OCI-LY1 (cell line): ENCODE data around the gene CDKAL1.

Experiments used
- H2AFZ ChIP-seq: fragments of 200-600 bp; sonication (generic), shearing (Covaris generic); 2 replicates; pipeline ENCODE4 v1.6.0; 2014; ENCODE audit warnings: antibody characterized with exemption, mild to moderate bottlenecking, low read length
- H3F3A ChIP-seq: fragments of 200-600 bp; sonication (generic), shearing (Covaris generic); 2 replicates; pipeline ENCODE4 v1.6.0; 2014; ENCODE audit warnings: mild to moderate bottlenecking, antibody characterized with exemption, low read length, moderate library complexity; ENCODE audit not compliant: insufficient read depth
- H3K27ac ChIP-seq: fragments of 200-600 bp; sonication (generic); 2 replicates; pipeline ENCODE4 v1.5.1; 2014; ENCODE audit warnings: low read length, mixed run types, mild to moderate bottlenecking, low read depth; ENCODE audit not compliant: poor library complexity, severe bottlenecking
- H3K27me3 ChIP-seq: fragments of 200-600 bp; sonication (generic); 2 replicates; pipeline ENCODE4 v1.6.0; 2014; ENCODE audit warnings: antibody characterized with exemption, mild to moderate bottlenecking, low read length, moderate library complexity; ENCODE audit not compliant: insufficient read depth
- H3K36me3 ChIP-seq: fragments of 200-600 bp; sonication (generic); 2 replicates; pipeline ENCODE4 v1.6.1; 2014; ENCODE audit warnings: mild to moderate bottlenecking, antibody characterized with exemption, low read length, moderate library complexity, mixed read lengths; ENCODE audit not compliant: insufficient read depth
- H3K4me1 ChIP-seq: fragments of 200-600 bp; sonication (generic); 2 replicates; pipeline ENCODE4 v1.5.1; 2014; ENCODE audit warnings: mild to moderate bottlenecking, low read length, moderate library complexity; ENCODE audit not compliant: insufficient read depth, severe bottlenecking
- H3K4me2 ChIP-seq: fragments of 200-600 bp; sonication (generic), shearing (Covaris generic); 2 replicates; pipeline ENCODE4 v1.6.1; 2014; ENCODE audit warnings: low read length
- H3K4me3 ChIP-seq: fragments of 200-600 bp; sonication (generic); 2 replicates; pipeline ENCODE4 v1.5.1; 2014; ENCODE audit warnings: low read length, low read depth, mild to moderate bottlenecking, mixed read lengths; ENCODE audit not compliant: poor library complexity, severe bottlenecking
- H3K79me2 ChIP-seq: fragments of 200-600 bp; shearing (Covaris generic); 2 replicates; pipeline ENCODE4 v1.6.1; 2016; ENCODE audit warnings: mixed run types, low read length, mixed read lengths; ENCODE audit not compliant: insufficient read depth
- H3K9ac ChIP-seq: fragments of 200-600 bp; sonication (generic), shearing (Covaris generic); 2 replicates; pipeline ENCODE4 v1.6.1; 2014; ENCODE audit warnings: mild to moderate bottlenecking, low read length, mixed read lengths
- H3K9me2 ChIP-seq: fragments of 200-600 bp; sonication (generic), shearing (Covaris generic); 2 replicates; pipeline ENCODE4 v1.6.1; 2014; ENCODE audit warnings: low read depth, mild to moderate bottlenecking, low read length, mixed read lengths
- H3K9me3 ChIP-seq: fragments of 200-600 bp; shearing (Covaris generic); 2 replicates; pipeline ENCODE4 v1.6.1; 2014; ENCODE audit warnings: low read length, mixed read lengths
- H4K20me1 ChIP-seq: fragments of 200-600 bp; sonication (generic), shearing (Covaris generic); 2 replicates; pipeline ENCODE4 v1.6.0; 2016; ENCODE audit warnings: mild to moderate bottlenecking, low read length; ENCODE audit not compliant: insufficient read depth
- EZH2 ChIP-seq: fragments of 200-600 bp; sonication (generic), shearing (Covaris generic); IDR thresholded peaks from 2 replicates; pipeline ENCODE4 v1.8.0; 2017; ENCODE audit warnings: borderline replicate concordance, mixed run types, mild to moderate bottlenecking, antibody characterized with exemption, low read length, moderate library complexity, mixed read lengths
- TF ChIP-seq, protein P1 (sequence below): fragments of 200-600 bp; sonication (generic), shearing (Covaris generic); IDR thresholded peaks from 2 replicates; pipeline ENCODE4 v1.5.1; 2017; ENCODE audit warnings: mild to moderate bottlenecking, antibody characterized with exemption, low read length, moderate library complexity, mixed read lengths

CDKAL1 gene

DNA sequence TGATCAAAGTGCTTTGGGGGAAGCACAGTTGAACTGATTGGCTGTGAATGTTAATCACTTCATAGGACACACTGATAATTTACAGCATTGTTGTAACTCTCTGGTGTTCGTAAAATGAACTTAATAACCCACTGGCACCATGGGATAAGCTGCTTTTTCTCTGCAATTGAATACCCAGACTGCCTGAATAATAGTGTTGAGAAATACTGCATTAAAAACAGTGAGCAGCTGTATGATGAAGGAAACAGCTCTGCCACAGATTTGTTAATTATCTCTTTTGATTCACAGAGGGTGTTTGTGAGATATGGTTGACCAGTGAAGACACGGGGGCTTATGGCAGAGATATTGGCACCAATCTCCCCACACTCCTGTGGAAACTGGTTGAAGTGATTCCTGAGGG is 420.9 kb downstream of the CDKAL1 start:
- Histone ChIP-seq H3K9me3 (no peaks in the 10 kb centered on the region), H3K4me2 (no peak overlapping the region), H3K27me3 (no peaks in the 10 kb centered on the region), H3K4me1 (no peaks in the 10 kb centered on the region), H3F3A (no peaks in the 10 kb centered on the region), H3K9me2 (no peaks in the 10 kb centered on the region), H4K20me1 (no peaks in the 10 kb centered on the region), H3K36me3 (no peaks in the 10 kb centered on the region; the same call in 1 of the 2 replicates), H3K27ac (no peak overlapping the region), H3K4me3 (no peak overlapping the region), H3K9ac (no peak overlapping the region), H2AFZ (no peak overlapping the region), H3K79me2 (no peaks in the 10 kb centered on the region)
- TF ChIP-seq EZH2 = no peak
- TF ChIP-seq, protein P1, sequence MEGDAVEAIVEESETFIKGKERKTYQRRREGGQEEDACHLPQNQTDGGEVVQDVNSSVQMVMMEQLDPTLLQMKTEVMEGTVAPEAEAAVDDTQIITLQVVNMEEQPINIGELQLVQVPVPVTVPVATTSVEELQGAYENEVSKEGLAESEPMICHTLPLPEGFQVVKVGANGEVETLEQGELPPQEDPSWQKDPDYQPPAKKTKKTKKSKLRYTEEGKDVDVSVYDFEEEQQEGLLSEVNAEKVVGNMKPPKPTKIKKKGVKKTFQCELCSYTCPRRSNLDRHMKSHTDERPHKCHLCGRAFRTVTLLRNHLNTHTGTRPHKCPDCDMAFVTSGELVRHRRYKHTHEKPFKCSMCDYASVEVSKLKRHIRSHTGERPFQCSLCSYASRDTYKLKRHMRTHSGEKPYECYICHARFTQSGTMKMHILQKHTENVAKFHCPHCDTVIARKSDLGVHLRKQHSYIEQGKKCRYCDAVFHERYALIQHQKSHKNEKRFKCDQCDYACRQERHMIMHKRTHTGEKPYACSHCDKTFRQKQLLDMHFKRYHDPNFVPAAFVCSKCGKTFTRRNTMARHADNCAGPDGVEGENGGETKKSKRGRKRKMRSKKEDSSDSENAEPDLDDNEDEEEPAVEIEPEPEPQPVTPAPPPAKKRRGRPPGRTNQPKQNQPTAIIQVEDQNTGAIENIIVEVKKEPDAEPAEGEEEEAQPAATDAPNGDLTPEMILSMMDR = no peak

DNA sequence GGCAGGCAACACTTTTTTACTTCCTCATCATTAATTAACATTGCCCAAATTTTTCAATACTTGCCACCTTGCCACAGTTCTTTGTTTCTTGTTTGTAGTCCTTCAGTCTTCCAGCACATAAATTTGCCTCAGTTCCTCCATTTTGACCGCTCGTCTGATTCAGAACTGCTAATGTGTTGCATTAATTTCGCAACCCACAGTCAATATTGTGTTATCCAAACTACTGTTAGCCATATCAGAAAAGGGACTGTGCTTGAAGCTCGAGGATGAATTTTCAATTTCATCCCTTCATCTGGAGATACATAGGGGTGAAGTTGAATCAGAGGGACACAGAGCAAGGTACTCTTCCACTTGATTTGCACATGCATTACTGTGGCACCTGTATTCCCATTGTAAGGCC is 421.5 kb downstream of the CDKAL1 start:
- no peaks in the 10 kb centered on the region for H3K27me3 ChIP-seq
- H3K4me2 ChIP-seq = no peak overlapping the region
- H3K27ac ChIP-seq = no peak overlapping the region
- no peak overlapping the region for H3K9ac ChIP-seq
- no peak for TF ChIP-seq EZH2
- TF ChIP-seq, protein P1 = no peak
- H2AFZ ChIP-seq = no peak overlapping the region
- H3K36me3 ChIP-seq = no peaks in the 10 kb centered on the region; the same call in 1 of the 2 replicates
- H3K4me1 ChIP-seq = no peaks in the 10 kb centered on the region
- H3K9me3 ChIP-seq = no peaks in the 10 kb centered on the region
- H4K20me1 ChIP-seq = no peaks in the 10 kb centered on the region
- no peak overlapping the region for H3K4me3 ChIP-seq
- H3K9me2 ChIP-seq = no peaks in the 10 kb centered on the region
- no peaks in the 10 kb centered on the region for H3F3A ChIP-seq
- H3K79me2 ChIP-seq = no peaks in the 10 kb centered on the region

DNA sequence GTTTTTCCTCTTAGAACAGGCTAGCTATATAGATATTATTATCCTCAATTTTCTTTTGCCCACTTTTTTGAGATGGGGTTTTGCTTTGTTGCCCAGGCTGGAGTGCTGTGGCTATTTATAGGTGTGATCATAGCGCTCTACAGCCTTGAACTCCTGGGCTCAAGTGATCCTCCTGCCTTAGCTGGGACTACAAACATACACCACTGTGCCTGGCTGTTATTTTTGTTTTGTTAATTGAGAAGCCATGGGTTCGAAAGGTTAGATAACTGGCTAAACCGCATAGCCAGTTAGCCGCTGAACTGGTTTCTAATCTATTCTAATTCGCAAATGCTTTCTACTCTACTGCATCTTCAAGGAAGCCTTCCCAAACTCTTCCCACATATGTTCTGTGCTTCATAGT is 425.8 kb downstream of the CDKAL1 start:
- Histone ChIP-seq H3K27me3 (no peaks in the 10 kb centered on the region), H3F3A (no peaks in the 10 kb centered on the region), H4K20me1 (no peaks in the 10 kb centered on the region), H3K9ac (no peak overlapping the region), H3K79me2 (no peaks in the 10 kb centered on the region), H3K4me1 (no peaks in the 10 kb centered on the region), H3K36me3 (no peaks in the 10 kb centered on the region; the same call in 1 of the 2 replicates), H2AFZ (no peak overlapping the region), H3K9me2 (no peaks in the 10 kb centered on the region), H3K4me2 (no peak overlapping the region), H3K4me3 (no peak overlapping the region), H3K9me3 (no peaks in the 10 kb centered on the region), H3K27ac (no peak overlapping the region)
- TF ChIP-seq EZH2 = no peak

DNA sequence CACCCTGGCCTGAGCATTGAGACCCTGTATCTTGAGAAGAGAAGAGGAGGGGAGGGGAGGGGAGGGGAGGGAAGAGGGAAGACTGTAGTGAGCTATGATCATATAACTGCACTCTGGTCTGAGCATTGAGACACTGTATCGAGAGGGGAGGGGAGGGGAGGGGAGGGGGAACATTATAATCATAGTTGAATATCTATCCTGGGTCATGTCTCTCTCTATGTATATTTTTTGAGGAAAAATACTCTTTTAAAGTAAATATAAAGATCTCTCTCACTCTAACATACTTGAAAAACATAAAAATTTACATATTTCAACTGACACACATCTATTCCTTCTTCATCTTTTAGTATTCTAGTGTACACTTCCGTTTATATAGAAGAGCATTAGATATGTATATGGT is 431.0 kb downstream of the CDKAL1 start:
- no peak for TF ChIP-seq EZH2
- TF ChIP-seq, protein P1 = no peak
- no peak overlapping the region for H3K9ac ChIP-seq
- H3F3A ChIP-seq = no peaks in the 10 kb centered on the region
- no peaks in the 10 kb centered on the region for H4K20me1 ChIP-seq
- H3K27me3 ChIP-seq = no peaks in the 10 kb centered on the region
- no peak overlapping the region for H3K4me3 ChIP-seq
- H3K79me2 ChIP-seq = no peaks in the 10 kb centered on the region
- H3K9me2 ChIP-seq = no peaks in the 10 kb centered on the region
- no peaks in the 10 kb centered on the region; the same call in 1 of the 2 replicates for H3K36me3 ChIP-seq
- no peaks in the 10 kb centered on the region for H3K9me3 ChIP-seq
- no peaks in the 10 kb centered on the region for H3K4me1 ChIP-seq
- H3K4me2 ChIP-seq = no peak overlapping the region
- H3K27ac ChIP-seq = no peak overlapping the region
- H2AFZ ChIP-seq = no peak overlapping the region
